Stimulated activated memory B cell treated with anti-CD40 and anti-IgM and Interleukin-4, amounts not matched to agents 10 μg/mL and 1 μg/mL and 100 μg/mL, for 72 hours (primary cell): Measurements from ENCODE around the gene OR2AG1.
"Not testable (repeated sequence)": the region's sequence is repeated elsewhere in the genome, so short reads cannot be mapped to it uniquely, and the experiment has no call there.

ENCODE experiments used
- ATAC-seq: fragments of 150-1000 bp; cut with Tn5 transposase; 2 replicates; pipeline ENCODE4 v1.10.0; 2021
- H3K27ac Mint-ChIP-seq: one replicate; pipeline ENCODE4 v1.8.0; 2022; ENCODE audit warnings: mild to moderate bottlenecking, mixed read lengths
- H3K27me3 Mint-ChIP-seq: one replicate; pipeline ENCODE4 v1.8.0; 2022; ENCODE audit warnings: mixed read lengths
- H3K36me3 Mint-ChIP-seq: one replicate; pipeline ENCODE4 v1.8.0; 2022; ENCODE audit warnings: mixed read lengths
- H3K4me1 Mint-ChIP-seq: one replicate; pipeline ENCODE4 v1.8.0; 2022; ENCODE audit warnings: mixed read lengths
- H3K4me3 Mint-ChIP-seq: one replicate; pipeline ENCODE4 v1.8.0; 2022; ENCODE audit warnings: mild to moderate bottlenecking, moderate library complexity, mixed read lengths
- H3K9me3 Mint-ChIP-seq: one replicate; pipeline ENCODE4 v1.8.0; 2022; ENCODE audit warnings: mixed read lengths

The OR2AG1 gene

DNA sequence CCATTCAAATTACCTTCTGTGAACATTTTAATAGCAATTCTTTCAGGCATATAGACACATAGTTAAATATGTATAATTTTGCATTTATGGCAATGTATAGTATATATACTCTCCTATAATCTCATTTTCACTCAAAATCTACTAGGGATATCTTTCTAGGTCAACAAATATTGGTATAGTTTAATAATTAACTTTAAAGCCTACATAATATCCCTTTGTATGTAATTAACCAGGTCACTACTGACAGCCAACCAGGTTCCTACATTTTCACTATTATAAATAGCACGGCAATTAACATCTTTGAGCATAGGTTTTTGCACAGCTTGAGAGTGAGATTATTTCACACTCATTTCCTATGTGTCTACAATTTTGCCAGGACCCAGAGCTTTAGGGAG lies 26.9 kb upstream of the OR2AG1 start:
- no peaks in the 10 kb centered on the region for H3K27me3 Mint-ChIP-seq
- H3K9me3 Mint-ChIP-seq, result peaks cover under 1% of the 10 kb centered on the region
- ATAC-seq, result no peak
- H3K27ac Mint-ChIP-seq, result no peak overlapping the region
- H3K4me1 Mint-ChIP-seq, result no peaks in the 10 kb centered on the region
- H3K4me3 Mint-ChIP-seq, result no peak overlapping the region
- H3K36me3 Mint-ChIP-seq, result no peaks in the 10 kb centered on the region

DNA sequence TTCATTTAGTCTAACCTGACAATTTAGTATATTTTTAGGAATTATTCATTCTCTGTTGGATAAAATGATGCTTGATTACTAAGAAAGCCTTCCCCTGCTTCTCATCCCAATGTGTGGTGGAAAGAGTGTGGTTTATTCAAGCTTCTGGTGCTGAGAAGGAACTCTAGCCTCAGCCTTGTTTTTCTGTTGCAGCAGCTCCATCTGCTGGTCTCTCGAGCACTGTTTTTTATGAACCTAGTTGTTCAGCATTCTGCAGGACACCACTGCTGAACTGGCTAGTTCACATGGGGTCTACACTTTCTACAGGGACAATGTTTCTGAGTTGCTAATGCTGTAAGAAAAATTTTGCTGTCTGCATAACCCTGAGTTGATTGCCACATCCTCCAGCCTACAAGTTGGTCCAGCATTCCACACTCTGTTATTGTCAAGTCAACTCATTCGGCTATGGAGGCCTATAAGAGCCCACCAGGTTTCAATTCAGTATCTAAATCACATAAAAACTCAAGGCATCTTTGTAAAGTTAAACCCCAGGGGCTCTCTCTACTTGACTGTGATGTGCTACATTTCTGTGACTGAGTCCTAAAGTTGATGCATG lies 25.4 kb upstream of the OR2AG1 start:
- peak; percentile 64 for ATAC-seq
- Mint-ChIP-seq H3K27me3 (no peaks in the 10 kb centered on the region), H3K9me3 (no peaks in the 10 kb centered on the region), H3K4me1 (no peaks in the 10 kb centered on the region), H3K27ac (no peak overlapping the region), H3K4me3 (no peak overlapping the region), H3K36me3 (no peaks in the 10 kb centered on the region)

DNA sequence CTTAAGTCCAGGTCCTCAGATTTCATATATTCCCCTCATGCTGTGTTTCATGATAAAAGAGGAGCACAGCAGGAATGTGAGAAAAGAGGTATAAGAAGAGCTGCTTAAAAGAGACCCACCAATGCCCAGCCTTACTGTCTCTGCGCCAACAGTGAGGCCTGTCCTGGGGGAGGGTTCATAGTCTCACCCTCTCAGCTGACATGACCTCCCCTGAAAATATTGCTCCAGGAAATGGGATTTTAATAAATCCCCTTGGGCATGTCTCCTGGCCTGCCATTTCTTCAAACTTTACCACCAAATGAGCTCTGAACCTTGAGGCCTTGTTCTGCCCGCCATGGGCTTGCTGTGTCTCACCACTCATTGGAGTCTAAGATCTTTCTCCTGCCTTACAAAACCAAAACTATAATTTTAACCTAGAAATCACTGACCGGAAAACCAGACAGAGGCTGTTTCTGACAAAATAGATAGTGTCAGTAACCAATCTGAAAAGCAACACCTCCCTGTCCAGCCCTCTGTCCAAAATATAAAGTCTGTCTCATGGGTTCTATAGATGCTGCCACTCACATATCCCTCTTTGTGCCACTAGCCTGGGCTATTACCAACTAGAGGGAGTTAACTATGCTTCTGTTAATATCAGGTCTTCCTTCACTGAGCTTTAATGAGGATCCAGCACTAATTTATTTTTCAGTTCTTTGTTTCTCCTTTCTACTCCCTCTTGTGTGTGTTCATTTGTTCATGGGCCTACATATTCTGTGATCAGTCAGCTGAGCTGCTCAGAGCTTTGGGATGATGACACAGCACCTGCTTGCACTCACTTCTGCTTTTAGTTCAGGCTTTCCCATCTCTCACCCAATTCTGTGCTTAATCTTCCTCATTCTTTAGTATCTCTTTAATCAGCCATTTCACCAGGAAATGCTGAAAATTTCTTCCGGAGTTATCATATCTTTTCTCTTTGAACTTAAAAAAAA lies 10.6 kb upstream of the OR2AG1 start, which contains the start of gene OR2AG2:
TSS of gene OR2AG2 (minus strand) at position 51 of the 968 bp plus-strand sequence. CDS start 3,019 bp downstream, outside the sequence.
- H3K27ac Mint-ChIP-seq, result peak within 1 kb of the TSS; percentile 85
- H3K27me3 Mint-ChIP-seq, result no peaks in the 10 kb centered on the region
- ATAC-seq, result peak; percentile 95
- H3K9me3 Mint-ChIP-seq, result no peaks in the 10 kb centered on the region
- no peak within 1 kb of the TSS for H3K4me3 Mint-ChIP-seq
- H3K36me3 Mint-ChIP-seq, result no peaks in the 10 kb centered on the region
- peaks cover 16% of the 10 kb centered on the region for H3K4me1 Mint-ChIP-seq

DNA sequence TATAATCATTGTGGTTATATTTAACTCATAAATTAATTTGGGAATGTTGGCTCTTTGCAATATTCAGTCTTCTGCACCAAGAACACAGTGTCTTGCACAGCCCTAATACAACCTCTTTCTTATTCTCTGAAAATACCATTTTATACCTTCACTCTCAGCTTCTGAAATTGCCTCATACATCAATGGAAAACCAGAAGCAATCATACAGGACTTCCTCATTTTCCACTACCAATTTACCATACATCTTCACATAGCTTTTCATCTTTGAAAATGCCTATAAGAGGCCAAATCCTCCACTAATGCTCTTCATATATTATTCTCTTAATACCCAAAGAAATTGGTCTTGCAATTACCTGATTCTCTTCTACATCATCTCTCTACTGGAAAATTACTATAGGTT lies 4.3 kb upstream of the OR2AG1 start:
- no peak for ATAC-seq
- H3K4me1 Mint-ChIP-seq, result no peaks in the 10 kb centered on the region
- no peaks in the 10 kb centered on the region for H3K27me3 Mint-ChIP-seq
- no peaks in the 10 kb centered on the region for H3K36me3 Mint-ChIP-seq
- H3K27ac Mint-ChIP-seq, result no peak overlapping the region
- no peaks in the 10 kb centered on the region for H3K9me3 Mint-ChIP-seq
- no peak overlapping the region for H3K4me3 Mint-ChIP-seq

DNA sequence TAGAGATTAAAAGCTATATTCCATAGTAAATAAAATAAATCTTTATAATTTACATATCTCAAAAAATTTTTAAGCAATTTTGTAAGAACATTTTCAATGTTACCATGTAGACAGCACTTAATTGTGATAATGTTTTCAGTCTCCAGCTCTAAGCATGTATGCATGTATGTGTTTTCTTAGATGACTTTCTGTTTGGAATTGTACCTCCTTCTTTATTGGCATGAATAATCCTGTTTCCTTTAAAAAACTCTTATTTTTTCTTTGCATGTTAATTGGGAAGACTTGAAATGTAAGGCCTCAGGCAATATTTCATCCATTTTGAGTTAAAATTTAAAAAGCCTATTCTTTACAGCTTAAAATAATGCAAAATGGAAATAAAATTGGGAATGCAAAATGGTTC lies 2.0 kb upstream of the OR2AG1 start:
- Mint-ChIP-seq H3K36me3 (no peaks in the 10 kb centered on the region), H3K4me3 (no peak overlapping the region), H3K27ac (no peak overlapping the region), H3K4me1 (no peaks in the 10 kb centered on the region), H3K27me3 (no peaks in the 10 kb centered on the region), H3K9me3 (no peaks in the 10 kb centered on the region)
- ATAC-seq, result no peak

DNA sequence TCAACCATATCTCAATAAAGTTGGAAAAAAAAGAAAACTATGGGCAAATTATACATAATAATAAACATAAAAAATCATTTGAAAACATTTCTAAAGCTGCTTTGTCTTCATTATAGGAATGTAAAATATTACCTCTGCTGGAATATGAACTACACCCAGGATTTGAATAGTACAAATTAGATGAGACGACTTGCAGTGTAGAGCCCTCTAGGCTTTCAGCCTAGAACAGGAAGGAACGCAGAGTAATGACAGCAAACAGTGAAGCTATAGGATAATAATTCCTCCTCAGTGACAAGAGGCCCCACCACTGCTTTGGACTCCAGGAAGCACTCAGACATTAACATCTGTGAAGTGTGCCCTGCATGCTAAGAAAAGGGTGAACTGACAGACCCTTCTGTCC lies 7.7 kb downstream of the OR2AG1 start:
- Mint-ChIP-seq H3K4me3 (no peak overlapping the region), H3K36me3 (no peaks in the 10 kb centered on the region), H3K9me3 (no peaks in the 10 kb centered on the region), H3K27me3 (peaks cover 25% of the 10 kb centered on the region), H3K4me1 (no peaks in the 10 kb centered on the region), H3K27ac (no peak overlapping the region)
- no peak for ATAC-seq

DNA sequence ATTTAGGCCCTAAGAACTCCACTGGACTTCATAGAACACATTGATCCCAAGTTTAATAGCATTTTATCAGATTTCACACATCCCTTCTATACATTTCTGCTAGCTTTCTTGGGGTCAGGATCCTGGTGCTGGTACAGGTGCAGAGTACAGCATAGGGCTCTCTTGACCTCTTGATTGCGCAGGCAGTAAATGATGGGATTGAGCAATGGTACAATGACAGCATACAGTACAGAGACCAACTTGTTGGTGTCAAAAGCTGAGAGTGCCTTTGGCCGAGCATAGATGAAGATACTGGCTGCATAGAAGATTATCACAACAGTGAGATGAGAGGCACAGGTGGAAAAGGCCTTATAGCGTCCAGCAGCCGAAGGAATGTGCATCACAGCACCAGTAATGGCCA lies 11.8 kb downstream of the OR2AG1 start:
- no peak for ATAC-seq
- H3K36me3 Mint-ChIP-seq, result no peaks in the 10 kb centered on the region

DNA sequence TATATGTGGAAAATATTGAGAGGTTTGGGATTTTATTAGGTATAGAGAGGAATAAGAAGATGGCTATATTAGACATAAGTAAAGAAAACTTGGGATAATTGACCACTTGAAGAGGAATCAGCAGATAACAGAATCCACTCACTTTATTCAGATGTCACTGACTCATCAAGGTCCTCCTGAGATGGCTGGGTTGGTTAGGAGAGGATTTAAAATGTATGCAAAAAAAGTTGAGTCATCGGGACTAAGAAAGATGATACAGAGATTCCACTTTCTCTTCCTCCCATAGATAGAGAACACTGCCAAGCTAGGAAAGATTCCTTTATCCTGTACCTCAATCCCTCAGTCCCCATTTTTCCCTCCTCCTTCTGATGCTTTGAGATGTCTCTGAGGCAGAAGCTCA lies 16.6 kb downstream of the OR2AG1 start, which contains the start of gene OR6A2:
TSS of gene OR6A2 (minus strand) at position 288 of the 400 bp plus-strand sequence. CDS start 3,981 bp downstream, outside the sequence.
- H3K4me3 Mint-ChIP-seq, result no peak within 1 kb of the TSS
- H3K27me3 Mint-ChIP-seq, result no peaks in the 10 kb centered on the region
- peaks cover 6% of the 10 kb centered on the region for H3K36me3 Mint-ChIP-seq
- no peak within 1 kb of the TSS for H3K27ac Mint-ChIP-seq
- H3K4me1 Mint-ChIP-seq, result no peaks in the 10 kb centered on the region
- peaks cover 13% of the 10 kb centered on the region for H3K9me3 Mint-ChIP-seq
- no peak for ATAC-seq

More for the DNA sequence above, 11.8 kb downstream of the OR2AG1 start:
- H3K4me1 Mint-ChIP-seq, result no peaks in the 10 kb centered on the region
- H3K27ac Mint-ChIP-seq, result no peak overlapping the region
- H3K4me3 Mint-ChIP-seq, result no peak overlapping the region
- no peaks in the 10 kb centered on the region for H3K9me3 Mint-ChIP-seq
- peaks cover 7% of the 10 kb centered on the region for H3K27me3 Mint-ChIP-seq

DNA sequence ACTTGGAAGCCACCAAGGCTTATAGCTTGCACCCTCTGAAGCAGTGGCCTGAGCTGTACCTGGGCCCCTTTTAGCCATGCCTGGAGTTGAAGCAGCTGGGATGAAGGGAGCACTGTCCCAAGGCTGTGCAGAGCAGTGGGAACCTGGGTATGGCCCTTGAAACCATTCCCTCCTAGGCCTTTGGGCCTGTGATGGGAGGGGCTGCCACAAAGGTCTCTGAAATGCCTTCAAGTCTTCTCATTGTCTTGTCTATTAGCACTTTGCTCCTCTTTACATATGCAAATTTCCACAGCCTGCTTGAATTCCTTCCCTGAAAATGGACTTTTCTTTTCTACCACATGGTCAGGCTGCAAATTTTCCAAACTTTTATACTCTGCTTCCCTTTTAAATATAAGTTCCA lies 18.3 kb downstream of the OR2AG1 start:
- H3K9me3 Mint-ChIP-seq, result peaks cover 13% of the 10 kb centered on the region

DNA sequence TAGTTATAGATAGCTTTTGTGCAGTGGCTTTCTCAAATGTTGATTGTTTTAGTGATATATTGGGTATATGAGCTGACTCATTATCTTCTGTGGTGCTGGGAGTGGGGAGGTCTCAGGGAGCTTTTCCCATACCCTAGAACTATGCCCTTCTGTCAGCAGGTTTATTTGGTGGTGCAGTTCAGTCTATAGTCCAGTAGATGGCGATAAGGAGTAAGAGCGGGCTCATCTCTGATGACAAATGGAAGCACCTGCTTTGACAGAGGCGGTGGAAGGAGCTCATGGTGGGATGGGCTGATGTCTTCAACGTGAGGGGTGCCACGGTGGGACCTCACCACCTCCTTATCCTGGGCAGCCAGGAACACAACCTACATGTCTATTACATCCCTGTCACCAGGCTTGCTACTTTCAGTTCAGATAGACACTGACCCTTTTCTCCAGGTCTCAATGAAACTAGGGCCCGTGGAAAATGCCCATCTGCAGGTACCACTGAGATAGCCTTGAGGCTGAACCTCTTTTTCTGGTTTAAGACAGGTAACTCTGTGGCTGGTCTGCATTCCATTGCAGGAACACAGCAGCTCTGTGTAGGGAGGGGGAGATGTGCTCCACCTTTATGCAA lies 29.7 kb downstream of the OR2AG1 start:
- Mint-ChIP-seq H3K36me3 (no peaks in the 10 kb centered on the region), H3K27ac (no peak overlapping the region), H3K9me3 (no peaks in the 10 kb centered on the region), H3K4me1 (no peaks in the 10 kb centered on the region), H3K4me3 (no peak overlapping the region), H3K27me3 (peaks cover 59% of the 10 kb centered on the region)
- peak; percentile 64 for ATAC-seq

More for the DNA sequence above, 18.3 kb downstream of the OR2AG1 start:
- H3K27me3 Mint-ChIP-seq, H3K36me3 Mint-ChIP-seq, H3K4me3 Mint-ChIP-seq, H3K4me1 Mint-ChIP-seq, ATAC-seq, H3K27ac Mint-ChIP-seq: not testable (repeated sequence)

DNA sequence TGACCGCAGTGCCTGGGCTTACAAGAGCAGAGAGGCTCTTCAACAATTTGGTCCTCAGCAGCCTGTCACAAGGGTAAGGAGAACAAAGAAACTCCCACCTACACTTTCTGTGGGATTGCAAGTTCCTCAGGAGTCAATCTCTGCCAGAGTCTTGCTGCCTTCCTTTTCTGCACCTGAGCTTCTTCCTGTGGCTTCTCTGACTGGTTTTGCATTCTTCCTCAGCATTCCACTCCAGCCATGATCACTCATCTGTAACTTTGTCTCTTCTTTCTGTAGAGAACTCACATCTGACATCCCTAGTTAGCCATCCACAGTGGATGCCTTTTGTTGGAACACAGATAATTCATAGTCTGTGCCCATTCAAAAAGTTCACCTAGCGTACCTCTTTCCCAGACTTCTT lies 30.8 kb downstream of the OR2AG1 start:
- Mint-ChIP-seq H3K27me3 (peaks cover 52% of the 10 kb centered on the region), H3K4me1 (no peaks in the 10 kb centered on the region), H3K36me3 (no peaks in the 10 kb centered on the region), H3K9me3 (no peaks in the 10 kb centered on the region), H3K27ac (no peak overlapping the region), H3K4me3 (no peak overlapping the region)
- ATAC-seq, result no peak

DNA sequence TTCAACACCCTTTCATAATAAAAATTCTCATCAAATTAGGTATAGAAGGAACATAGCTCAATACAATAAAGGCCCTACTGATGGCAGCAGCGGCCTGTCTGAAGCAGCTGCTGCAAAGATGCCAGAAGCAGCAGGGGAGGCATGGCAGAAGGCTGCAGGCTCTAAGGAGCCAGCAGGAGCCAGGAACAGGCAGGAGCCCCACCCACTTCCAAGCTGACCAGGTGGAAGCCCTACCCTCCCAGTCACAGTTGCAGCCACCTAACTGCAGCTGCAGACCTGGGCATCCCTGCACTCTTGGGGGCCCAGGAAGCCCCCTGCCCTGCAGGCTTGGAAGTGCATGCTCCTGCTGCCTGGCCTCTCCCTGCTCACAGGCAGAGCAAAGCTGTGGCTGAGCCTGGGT lies 34.9 kb downstream of the OR2AG1 start:
- Mint-ChIP-seq H3K9me3 (peaks cover 5% of the 10 kb centered on the region), H3K27me3 (peaks cover 31% of the 10 kb centered on the region), H3K27ac (no peak overlapping the region), H3K4me3 (no peak overlapping the region), H3K4me1 (no peaks in the 10 kb centered on the region), H3K36me3 (peaks cover 6% of the 10 kb centered on the region)
- no peak for ATAC-seq

DNA sequence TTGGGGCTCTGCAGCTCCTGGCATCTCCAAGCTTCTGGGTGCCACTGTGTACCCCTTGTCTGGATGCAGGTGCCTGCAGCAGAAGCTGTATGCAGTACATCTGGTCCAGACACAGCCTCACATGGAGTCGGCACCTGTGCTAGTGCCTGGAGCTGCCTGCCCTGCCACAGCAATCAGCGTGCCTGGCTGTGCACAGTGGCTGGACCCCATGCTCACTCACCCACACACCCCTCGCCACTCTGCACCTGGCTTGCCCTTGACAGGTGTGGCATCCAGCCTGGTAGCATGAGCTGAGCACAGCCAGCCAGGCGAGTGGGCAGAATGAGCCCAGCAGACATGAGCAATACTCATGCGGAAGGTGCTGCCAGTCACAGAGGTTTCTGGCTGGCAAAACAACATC lies 36.1 kb downstream of the OR2AG1 start:
- Mint-ChIP-seq H3K9me3 (peaks cover 5% of the 10 kb centered on the region), H3K27ac (no peak overlapping the region), H3K4me3 (no peak overlapping the region), H3K36me3 (peaks cover 6% of the 10 kb centered on the region), H3K4me1 (no peaks in the 10 kb centered on the region), H3K27me3 (peaks cover 23% of the 10 kb centered on the region)
- ATAC-seq, result no peak

DNA sequence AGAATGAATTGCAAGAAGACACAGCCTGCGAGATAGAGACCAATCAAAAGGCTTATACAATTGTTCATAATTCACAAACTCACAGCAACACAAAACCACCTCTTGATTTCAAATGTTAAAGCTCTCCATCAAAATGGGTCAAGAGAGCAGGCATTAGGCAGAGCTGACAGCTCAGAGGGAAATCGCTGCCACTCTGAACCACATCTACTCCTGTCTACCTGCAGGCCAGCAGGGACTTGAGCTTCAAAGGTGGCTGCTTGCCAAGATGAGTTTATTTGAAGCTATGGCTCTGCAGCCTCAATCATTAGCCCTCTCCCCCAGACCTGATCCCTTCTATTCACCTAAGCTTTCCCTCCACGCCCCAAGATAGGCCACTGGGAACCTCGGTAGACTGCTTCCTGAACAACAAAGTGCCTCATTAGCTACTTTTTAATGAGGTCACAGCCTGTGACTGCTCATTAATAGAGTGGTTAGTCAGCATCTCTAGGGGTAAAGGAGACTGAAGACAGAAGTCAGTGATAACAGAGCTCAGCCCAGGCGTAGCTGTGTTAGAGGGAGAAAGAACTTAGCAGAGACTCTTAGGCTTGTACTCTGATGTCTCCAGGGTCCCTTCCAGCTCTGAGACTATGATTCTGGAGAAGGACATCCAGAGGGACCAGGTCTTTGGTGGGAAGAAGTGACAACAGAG lies 41.5 kb downstream of the OR2AG1 start:
- peaks cover 5% of the 10 kb centered on the region for H3K9me3 Mint-ChIP-seq
- H3K27ac Mint-ChIP-seq, result no peak overlapping the region
- peak; percentile 53 for ATAC-seq
- no peaks in the 10 kb centered on the region for H3K4me1 Mint-ChIP-seq
- H3K4me3 Mint-ChIP-seq, result no peak overlapping the region
- peaks cover 6% of the 10 kb centered on the region for H3K36me3 Mint-ChIP-seq
- H3K27me3 Mint-ChIP-seq, result peaks cover 10% of the 10 kb centered on the region

DNA sequence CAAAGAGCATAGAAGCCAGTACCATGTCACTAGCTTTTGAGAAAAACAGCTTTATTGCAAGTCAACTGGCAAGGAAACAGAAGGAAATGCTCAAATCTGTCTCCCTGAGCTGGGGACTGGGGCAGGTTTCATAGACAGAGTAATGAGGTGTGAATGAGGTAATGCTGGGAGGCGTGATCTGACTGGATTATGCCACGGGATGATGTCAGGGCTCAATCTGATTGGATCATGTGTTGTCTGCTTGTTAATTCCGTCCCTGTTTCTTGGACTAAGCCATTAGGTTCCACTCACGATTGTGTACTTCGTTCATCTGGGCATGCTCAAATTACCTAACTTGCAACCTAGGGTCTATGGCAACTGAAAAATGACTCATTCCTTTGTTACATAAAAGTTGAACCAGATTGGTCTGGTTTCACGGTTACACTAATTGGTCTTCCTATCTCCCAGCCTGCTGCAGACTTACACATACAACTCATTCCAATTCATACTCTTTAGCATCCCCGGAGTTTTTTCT lies 42.5 kb downstream of the OR2AG1 start:
- Mint-ChIP-seq H3K4me3 (no peak overlapping the region), H3K4me1 (no peaks in the 10 kb centered on the region), H3K36me3 (peaks cover 2% of the 10 kb centered on the region), H3K27me3 (peaks cover 3% of the 10 kb centered on the region), H3K9me3 (peaks cover 2% of the 10 kb centered on the region), H3K27ac (no peak overlapping the region)
- ATAC-seq, result no peak
